KBM-7 (cell line): ENCODE data around the gene IFNGR1.

Experiments
- DNase-seq: peaks from one replicate; pipeline ENCODE4 v3.0.0-alpha.2; 2015
- in situ Hi-C: fragments of 300-500 bp; cut with MboI; formaldehyde crosslinking; loops from 2 replicates; pipeline ENCODE4 v1.14.3; 2020; ENCODE audit warnings: low sequenced_read_pairs, low pct_unique_long_range_greater_than_20kb, mixed read lengths

Gene IFNGR1

DNA sequence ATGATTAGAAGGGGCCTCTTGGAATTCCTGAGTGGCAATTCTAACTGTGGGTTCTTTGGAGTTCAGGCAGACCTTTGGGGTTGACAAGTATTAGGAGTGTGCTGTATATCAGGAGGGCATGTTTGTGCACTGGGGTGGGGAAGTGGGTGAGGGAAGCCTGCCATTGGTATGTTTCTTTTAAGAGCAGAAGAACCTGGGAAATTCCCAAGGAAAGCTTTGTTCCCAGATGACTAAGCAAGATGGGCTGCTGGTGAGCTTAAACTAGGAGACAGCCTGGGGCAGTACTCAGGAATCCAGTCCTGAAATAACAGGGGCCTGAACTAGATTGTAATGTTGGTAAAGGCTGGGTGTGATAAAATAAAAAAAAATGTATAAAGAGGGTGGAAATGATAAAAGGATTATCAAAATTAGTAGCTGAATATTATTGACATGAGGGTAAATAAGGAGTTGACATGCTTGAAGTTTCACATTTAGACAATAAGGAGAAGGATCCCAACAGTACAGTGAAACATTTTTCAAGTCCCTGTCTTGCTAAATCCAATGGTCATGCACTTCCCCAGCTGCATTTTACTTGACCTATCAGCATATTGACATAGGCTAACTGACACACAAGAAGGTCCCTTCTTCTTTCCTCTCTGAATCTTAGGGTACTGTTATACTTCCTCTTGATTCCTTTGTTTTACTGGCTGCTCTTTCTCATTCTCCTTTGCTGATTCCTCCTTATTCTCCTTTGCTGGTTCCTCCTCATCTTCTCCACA lies 18.4 kb upstream of the IFNGR1 start:
- no peak for DNase-seq
- in situ Hi-C loops: no loop called here

DNA sequence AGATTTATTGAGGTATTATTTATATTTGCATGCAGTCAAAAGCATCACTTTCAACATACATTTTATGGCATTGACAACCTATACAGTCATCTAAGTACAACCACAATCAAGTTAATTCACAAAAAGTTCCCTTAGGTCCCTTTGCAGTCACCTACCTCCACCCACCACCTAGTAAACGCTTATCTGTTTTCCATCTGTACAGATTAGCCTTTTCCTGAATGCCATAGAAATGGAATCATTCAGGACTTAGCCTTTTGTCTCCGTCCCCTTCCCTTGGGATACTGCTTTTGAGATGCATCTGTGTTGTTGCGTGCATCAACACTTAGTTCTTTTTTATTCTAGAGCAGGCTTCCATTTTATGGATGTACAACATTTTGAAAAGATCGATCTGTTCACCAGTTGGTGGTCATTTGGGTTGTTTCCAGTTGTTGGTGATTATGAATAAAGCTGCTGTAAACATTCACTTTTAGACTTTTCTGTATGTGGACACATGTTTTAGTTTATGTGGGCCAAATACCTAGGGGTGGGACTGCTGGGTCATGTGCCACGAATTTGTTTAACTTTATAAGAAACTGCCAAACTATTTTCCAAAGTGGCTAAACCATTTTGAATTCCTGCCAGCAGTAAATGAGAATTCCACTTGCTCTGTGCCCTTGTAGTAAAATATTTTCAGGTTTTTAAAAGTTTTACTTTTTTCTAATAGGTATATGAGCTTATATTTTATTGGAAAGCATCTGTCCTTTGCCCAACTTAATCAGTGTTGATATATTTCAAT lies 17.6 kb upstream of the IFNGR1 start:
- in situ Hi-C loops: no loop called here

DNA sequence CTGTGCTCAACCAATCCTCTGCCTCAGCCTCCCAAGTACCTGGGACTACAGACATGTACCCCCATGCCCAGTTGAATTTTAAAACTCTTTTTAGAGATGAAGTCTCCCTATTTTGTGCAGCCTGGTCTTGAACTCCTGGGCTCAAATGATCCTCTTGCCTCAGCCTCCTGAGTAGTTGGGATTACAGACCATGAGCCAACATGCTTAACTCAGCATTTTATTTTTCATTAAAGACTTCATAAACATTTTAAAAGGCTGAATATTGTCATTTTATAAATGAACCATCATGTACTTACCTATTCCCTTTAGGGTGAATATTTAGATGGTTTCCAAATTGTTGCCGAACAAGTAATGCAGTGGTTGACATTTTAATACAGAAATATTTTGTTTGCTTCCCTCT lies 16.5 kb upstream of the IFNGR1 start:
- in situ Hi-C loops: no loop called here
- DNase-seq: no peak

More for the DNA sequence above, 17.6 kb upstream of the IFNGR1 start:
- DNase-seq: no peak

DNA sequence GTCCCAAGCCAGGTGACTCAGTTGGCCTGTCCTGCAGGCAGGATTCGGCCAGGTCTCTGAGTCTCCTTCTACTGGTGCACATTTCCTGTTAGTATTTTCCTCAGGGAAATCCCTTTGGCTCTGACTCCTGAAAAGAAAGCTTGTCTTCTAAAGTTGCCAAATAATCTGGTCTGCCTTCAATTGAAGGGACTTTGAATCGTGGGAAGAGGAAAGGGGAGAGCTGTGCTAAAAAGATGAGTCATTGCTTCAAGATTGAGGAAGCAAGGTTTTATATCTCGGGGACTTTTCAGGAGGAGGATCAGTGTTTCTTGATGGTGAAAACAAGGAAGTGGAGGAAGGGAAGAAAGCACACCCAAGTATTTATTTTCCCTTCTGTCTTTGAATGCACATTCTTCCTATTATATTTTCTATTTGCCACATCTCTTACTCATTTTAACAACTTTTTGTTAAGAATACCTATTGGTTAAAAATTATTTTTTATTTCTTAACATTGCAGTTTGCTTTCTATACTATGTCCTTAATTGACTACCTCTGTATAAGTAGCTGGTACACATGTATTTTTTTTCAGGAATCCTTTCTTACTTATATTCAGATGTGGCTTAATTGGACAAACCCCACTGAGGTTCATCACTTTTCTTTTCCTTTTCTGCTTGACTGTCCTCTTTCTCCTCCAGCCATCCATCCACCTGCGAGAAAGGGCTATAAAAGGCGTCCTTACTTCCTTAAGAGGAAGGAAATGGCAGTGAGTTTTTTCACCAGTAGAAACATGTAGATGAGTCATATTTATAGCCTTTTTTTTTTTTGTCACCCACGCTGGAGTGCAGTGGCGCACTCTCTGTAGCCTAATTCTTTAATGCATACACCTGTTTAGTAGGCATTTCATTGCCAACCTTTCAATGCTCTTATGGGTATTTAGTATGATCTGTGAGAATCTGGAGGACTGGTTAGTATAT lies 15.0 kb upstream of the IFNGR1 start:
- peak; percentile 81 for DNase-seq
- in situ Hi-C loops: no loop called here

DNA sequence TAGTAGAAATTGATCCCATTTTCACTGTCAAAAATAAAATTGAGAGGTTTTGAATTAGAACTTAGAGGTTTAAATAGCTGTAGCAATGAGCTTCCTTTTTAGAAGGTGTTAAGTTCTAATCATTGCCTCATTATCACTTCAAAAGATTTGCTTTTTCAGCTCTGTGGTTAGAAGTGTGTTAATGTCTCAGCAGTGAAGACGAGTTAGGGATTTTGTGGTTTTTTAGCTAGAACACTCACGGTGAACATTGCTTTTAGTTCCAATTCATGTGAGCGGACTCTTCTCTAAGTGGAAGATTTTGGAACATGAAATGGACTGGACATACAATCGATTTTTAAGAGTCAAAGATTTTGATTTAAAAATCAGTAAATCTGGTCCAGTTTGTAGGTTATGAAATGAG lies 12.7 kb upstream of the IFNGR1 start:
- in situ Hi-C loops: no loop called here
- DNase-seq: no peak

DNA sequence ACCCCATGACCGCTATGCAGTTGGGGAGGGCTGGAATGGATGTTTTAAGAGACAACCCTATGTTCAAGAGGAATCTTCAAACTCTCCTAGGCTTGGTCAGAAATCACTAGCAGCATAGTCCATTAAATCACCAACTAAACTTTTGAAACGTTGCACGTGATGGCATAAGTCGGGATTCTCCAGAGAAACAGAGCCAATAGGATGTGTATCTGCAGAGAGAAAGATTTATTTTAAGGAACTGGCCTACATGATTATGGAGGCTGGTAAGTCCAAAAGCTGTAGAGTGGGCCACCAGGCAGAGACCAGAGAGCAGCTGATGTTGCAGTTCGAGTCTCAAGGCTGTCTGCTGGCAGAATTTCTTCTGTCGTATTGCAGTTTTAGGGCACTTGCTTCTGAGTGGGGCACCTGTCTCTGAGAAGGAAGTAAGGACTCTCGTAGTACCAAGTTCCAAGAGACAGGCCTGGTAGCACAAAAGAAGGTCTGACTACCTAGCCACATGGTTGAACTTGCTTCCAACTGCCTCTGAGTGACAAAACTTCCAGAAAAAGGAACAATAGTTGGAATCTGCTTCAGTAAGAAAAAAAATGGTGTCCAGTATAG lies 11.9 kb upstream of the IFNGR1 start:
- in situ Hi-C loops: no loop called here
- no peak for DNase-seq

DNA sequence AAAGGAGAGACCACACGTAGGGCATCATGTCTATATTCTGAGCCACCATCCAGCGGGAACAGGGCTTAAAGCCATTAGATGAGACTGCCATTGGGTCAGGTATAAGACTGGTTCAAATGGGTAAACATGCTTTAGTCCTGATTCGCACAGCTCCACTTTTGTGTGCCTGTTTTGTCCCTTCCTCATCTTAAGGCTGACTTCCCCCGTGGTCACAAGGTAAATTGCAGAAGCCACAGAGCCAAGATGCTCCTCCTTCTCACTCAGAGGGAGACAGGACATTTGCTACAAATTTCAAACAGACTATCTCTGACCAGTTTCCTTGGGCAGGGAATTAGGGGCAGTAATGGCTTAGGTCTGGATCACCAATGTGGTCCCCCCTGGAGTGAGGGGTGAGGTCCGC lies 11.4 kb upstream of the IFNGR1 start:
- DNase-seq: no peak
- in situ Hi-C loops: no loop called here

DNA sequence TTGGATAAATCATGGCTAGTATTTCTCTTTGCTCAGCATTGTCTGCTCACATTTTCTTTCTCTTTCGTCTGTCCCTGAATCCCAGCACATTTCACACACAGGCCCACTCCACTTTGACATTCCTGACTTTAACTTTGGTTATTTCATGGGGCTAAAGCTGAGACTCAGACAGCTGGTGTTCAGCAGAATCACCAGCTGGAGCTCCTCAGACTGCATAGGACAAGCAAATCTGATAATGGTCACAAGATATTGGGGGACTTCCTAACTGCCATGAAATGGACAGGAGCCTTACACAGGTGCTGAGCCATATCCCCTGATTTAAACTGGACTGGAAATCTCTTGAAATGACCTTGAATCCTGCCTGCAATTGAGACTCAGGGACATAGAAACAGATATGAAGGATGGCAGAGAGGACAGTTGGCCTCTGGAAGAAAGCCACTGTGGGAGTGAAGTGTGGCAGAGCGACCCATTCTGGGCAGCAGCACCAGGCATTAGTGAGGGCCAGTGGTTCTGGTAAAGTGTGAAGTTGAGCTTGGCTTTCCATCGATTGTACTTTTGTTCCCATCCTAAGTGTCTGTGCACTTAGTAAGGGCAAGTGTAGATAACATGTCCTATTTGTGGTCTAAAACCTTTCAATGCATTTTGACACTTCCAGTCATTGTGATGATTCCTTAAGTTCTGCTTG lies 10.0 kb upstream of the IFNGR1 start:
- in situ Hi-C loops: no loop called here
- DNase-seq: no peak

DNA sequence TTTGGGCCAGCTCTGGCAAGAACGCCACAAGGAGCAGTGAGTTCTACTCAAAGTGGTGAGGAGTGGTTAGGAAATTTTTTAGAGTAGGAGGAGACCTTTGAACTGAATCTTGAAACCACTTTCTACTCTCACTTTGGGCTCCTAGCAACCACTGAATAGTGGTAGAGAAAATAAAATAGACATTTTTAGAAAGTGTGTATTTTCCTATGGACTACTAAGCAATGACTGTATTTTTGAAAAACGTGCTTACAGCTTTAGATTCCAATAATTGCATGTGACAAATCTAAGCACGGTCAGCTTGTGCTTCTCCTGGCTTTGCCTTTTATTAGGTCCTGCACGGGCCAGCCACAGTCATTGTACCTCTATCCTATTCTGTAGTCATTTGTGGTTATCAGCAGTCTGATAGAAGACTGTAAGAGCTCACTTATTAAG lies 8.7 kb upstream of the IFNGR1 start:
- in situ Hi-C loops: no loop called here

DNA sequence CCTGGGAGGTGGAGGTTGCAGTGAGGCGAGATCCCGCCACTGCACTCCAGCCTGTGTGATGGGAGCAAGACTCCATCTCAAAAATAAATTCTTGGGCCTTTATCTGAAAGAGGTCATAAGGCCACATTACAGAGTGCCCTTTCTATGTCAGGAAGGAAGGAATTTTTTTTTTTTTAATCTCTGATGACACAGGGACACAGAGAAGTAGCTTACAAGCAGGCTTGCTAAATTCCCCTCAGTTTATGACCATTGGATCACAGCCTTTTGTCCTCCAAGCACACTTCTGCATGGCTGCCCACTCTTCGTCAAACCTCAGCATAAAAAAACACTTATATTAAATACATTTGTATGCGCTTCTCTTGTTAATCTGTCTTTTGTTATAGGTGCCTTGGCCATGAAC lies 7.5 kb upstream of the IFNGR1 start:
- in situ Hi-C loops: no loop called here
- DNase-seq: no peak

More for the DNA sequence above, 8.7 kb upstream of the IFNGR1 start:
- DNase-seq: no peak

DNA sequence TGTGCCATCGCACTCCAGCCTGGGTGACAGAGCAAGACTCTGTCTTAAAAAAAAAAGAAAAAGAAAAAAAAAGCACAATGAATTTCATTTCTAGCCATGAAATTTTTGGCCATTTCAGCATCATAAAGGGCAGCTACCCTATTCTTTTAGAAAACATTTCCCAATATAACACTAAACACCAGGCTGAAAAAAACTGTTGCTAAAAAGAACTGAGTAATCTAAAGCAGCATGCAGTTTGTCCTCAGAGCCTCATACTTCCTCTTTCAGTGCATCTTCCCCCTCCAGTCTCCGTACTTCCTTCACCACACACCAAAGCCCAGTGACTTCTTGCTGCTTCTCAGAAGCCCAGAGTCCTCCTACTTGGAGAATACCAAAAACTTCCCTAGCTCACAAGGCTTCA lies 5.6 kb upstream of the IFNGR1 start:
- in situ Hi-C loops: no loop called here
- DNase-seq: peak; percentile 91

DNA sequence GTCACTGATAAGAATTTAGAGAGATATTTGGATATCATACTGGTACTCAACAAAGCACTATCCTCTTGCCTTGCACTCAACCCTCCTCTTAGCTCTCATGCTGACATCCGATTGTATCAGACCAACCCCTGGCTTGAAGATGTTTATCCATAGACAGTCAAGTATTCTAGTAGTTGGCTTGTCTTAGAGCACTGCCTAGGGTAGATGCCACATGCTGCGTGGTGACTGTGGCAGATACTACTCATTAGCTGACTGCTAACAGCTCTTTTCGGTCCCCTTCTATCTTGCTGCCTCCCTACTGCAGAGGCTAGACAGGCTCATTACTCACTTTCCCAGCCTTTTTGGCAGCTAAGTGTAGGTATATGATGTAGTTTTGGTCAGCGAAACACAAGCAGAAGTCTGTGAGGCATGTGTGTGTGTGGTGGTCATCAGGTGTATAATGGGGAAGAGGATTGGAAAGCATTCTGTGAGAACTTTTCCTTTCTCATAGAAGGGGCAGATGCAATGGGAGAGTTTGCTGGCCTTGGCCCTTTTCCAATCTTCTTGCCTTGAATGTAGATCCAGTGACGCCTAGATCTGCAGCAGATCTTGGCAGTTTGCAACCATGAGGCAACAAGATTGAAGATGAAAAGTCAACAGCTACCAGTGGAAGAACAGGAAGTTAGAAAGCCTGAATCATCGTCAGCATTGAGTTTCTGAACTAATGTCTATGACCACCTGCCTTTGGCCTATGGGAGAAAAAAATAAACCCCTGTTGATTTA lies 4.4 kb upstream of the IFNGR1 start:
- peak; percentile 87 for DNase-seq
- in situ Hi-C loops: no loop called here

DNA sequence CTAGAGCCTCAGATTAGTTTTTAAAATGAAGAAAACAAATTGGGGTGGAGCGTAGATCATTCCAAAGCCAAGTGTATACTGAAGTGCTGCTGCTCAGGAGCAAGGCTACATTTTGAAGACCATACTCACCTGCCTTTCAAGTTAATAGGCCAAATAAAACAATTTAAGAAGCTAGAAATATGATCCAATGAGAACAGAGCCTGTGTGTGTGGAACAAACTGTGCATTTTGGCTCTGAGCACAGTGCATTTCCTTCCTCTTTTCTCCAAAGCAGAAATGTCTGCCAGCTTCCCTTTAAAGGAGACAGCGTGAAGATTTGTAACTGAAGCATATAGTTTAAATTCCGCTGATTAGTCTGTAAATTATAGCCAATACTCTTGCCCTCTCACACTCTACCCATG lies 3.2 kb upstream of the IFNGR1 start:
- peak; percentile 85 for DNase-seq
- in situ Hi-C loops: no loop called here

DNA sequence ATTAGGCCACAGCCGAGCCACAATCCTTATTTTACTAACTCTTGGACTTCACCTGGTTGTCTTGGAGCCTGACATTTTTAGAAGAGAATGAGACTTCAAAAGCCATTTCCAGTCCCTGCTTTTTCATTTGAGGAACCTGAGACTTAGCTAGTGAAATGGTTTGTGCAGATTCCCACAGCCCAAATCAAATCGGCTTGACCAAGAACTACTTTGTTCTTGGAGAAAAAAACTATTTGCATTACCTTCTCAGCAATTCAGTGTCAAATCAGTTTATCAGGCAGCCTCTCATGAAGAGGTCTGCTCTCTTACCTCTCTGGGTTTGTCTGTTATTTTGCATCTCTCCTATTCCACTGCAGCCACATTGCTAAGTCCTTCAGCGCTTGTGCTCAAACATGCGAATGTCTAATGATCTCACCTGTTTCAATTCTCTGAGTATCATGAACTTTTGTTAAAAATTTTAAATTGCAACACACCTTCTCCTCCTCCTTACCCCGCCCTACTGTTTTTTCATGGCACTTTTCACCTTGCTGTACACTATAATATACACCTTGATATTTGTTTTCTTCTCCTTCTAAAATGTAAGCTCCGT lies 573 bp upstream of the IFNGR1 start:
- DNase-seq: no peak
- in situ Hi-C loops: no loop called here

DNA sequence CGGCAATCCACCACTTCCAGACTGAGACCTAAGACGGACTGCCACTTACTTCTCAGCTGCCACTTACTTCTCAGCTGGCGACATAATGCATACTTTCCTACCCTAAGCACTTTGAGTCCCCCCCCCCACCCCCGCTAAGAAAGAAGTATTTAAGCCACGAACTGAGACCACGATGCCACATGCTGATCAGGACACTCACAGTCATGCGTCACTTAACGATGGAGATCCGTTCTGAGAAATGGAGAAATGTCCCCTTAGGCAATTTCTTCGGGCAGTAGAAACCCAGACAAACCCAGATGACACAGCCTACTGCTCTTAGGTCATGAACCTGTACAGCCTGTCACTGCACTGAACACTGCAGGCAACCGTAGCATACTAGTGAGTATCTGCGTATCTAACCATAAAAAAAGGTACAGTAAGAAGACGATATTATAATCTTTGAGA lies 690 bp downstream of the IFNGR1 start:
- in situ Hi-C loops: no loop called here
- DNase-seq: peak; percentile 63

DNA sequence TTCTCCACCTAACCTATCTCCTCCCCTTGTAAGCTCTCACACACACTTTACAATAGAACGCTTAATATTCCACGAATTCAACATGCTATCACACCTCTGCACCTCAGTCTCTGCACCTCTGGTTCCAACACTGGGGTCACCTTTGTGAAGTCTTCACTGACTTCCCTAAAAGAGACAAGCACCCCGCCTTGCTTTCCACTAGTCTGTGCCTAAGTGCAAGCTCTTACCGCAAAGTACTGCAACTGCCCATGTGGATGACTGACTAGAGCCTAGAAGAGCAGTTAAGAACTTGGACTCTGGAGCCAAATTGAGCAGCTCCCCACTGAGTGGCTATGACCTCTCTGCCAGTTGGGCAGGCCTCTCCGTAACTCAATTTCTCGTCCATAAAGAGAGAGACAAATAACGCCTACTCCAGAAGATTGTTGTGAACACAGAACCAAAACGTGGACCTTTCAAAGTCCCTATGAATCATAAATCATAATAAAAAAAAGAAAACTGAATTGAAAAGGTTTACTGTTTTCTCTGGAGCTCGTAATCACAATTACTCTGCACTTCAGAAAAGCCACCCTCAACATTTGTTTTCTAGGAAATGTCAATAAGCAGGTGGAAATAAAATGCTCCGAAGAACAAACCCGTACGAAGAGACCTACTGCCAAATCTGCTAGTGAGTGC lies 1.2 kb downstream of the IFNGR1 start:
- in situ Hi-C loops: no loop called here
- DNase-seq: peak; percentile 65
